OCI-LY7 (cell line): ENCODE data around the gene GPR137B.

Source experiments
- CTCF ChIP-seq: fragments of 200-600 bp; sonication (generic); conservative IDR thresholded peaks from 2 replicates; pipeline ENCODE4 v1.5.1; 2014; ENCODE audit warnings: mild to moderate bottlenecking, antibody characterized with exemption, low read length, moderate library complexity, mixed read lengths
- EZH2phosphoT487 ChIP-seq: fragments of 200-600 bp; sonication (generic); IDR thresholded peaks from 2 replicates; pipeline ENCODE4 v1.6.1; 2018; ENCODE audit warnings: low read depth, borderline replicate concordance, mild to moderate bottlenecking, mixed run types, antibody characterized with exemption, low read length, moderate library complexity, mixed read lengths

DNA sequence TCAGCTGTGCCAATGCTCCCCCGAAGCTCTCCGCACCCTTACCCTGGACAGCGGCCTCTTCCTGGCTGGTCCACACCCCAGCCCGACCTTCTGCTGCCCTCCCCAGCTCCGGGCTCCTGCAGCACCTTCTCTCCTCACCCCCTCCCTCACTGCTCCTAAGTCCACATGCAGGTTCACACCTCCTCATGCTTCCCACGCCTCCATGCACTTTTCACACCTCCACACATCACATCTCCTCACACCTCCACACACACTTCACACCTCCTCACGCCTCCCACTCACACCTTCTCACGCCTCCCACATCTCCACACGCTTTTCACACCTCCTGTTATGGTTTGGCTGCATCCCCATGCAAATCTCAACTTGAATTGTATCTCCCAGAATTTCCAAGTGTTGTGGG, 18.9 kb downstream of the GPR137B start:
- TF ChIP-seq CTCF (no peak), EZH2phosphoT487 (no peak)
